K562 (cell line): ENCODE results near the gene PLXNA2. TPM values are rescaled to one million over a fixed set of nuclear protein-coding genes. Genes with fewer than 3 reads are reported as not detected.

Experiments
- ATAC-seq: fragments of 200-7000 bp; cut with Tn5 transposase; 3 replicates; pipeline ENCODE4 v1.9.1; 2020; ENCODE audit warnings: moderate library complexity
- BruUV-seq: library from RNA; stranded (reverse); fragments of 400-500 nt; replicated peaks from 2 replicates; lab custom pipeline; 2021; lab: Mats Ljungman, UMichigan
- CTCF ChIA-PET: fragments of 300-600 bp; formaldehyde crosslinking; extraction: SDS; loops from one replicate; lab custom pipeline; 2021; ENCODE audit warnings: low intra/inter-chr PET ratio; lab: Yijun Ruan, JAX
- POLR2A ChIA-PET: fragments of 300-600, 350-650 bp; sonication (Branson Sonifier 250); formaldehyde crosslinking; extraction: SDS; loops from one replicate; lab custom pipeline; 2021; ENCODE audit warnings: antibody characterized with exemption, inconsistent platforms; lab: Yijun Ruan, JAX
- DNase-seq, 4 experiments: peaks; one replicate each; pipeline versions ENCODE4 v3.0.0 to v3.0.0-alpha.2; 2011 to 2018; ENCODE audit warnings: low spot score in 3 of 4, mixed read lengths in 3 of 4; ENCODE audit errors: extremely low read depth in 1 of 4
- FAIRE-seq: peaks from 2 replicates; lab custom pipeline; 2011; peaks lifted over from hg19 to GRCh38; lab: Jason Lieb, UNC
- H2AFZ ChIP-seq: 2 replicates; pipeline ENCODE4 v1.6.0; 2011; ENCODE audit warnings: low read depth, low read length, control low read depth, inconsistent platforms
- H3K27ac ChIP-seq: fragments of 200-600 bp; 3 replicates; pipeline ENCODE4 v1.8.0; 2011; ENCODE audit warnings: low read depth, mild to moderate bottlenecking, control low read depth, inconsistent platforms, low read length, moderate library complexity, mixed read lengths; ENCODE audit errors: extremely low read depth
- H3K27me3 ChIP-seq, 2 experiments: fragments of 300-600 bp in 1 of 2; 2 replicates in 1 of 2; 3 replicates in 1 of 2; pipeline versions ENCODE4 v1.6.0 to v1.8.0; 2011; ENCODE audit warnings: inconsistent platforms in 2 of 2, low read length in 2 of 2, mild to moderate bottlenecking in 1 of 2, mixed read lengths in 1 of 2, moderate library complexity in 1 of 2; ENCODE audit not compliant: control insufficient read depth in 2 of 2, insufficient read depth in 2 of 2
- H3K36me3 ChIP-seq: fragments of 300-600 bp; 3 replicates; pipeline ENCODE4 v1.8.0; 2011; ENCODE audit warnings: mild to moderate bottlenecking, low read length, inconsistent platforms; ENCODE audit not compliant: control insufficient read depth, insufficient read depth
- H3K4me1 ChIP-seq, 2 experiments: fragments of 200-600 bp in 1 of 2; replicated peaks in 1 of 2; 2 replicates in 1 of 2; 3 replicates in 1 of 2; pipeline versions ENCODE4 v1.5.1 to v1.8.0; 2011; ENCODE audit warnings: inconsistent platforms in 2 of 2, low read length in 2 of 2, mild to moderate bottlenecking in 1 of 2, mixed read lengths in 1 of 2, moderate library complexity in 1 of 2; ENCODE audit not compliant: control insufficient read depth in 2 of 2, insufficient read depth in 2 of 2
- H3K4me2 ChIP-seq: 2 replicates; pipeline ENCODE4 v1.6.1; 2011; ENCODE audit warnings: low read length, control low read depth, inconsistent platforms, mixed read lengths; ENCODE audit not compliant: insufficient read depth
- H3K4me3 ChIP-seq: fragments of 200-600 bp; sonication (generic), shearing (Covaris generic); 2 replicates; pipeline ENCODE4 v1.5.1; 2016; ENCODE audit warnings: control low read depth, inconsistent platforms
- H3K79me2 ChIP-seq: fragments of 200-600 bp; 3 replicates; pipeline ENCODE4 v1.8.0; 2011; ENCODE audit warnings: low read length, inconsistent platforms; ENCODE audit not compliant: control insufficient read depth, insufficient read depth
- H3K9ac ChIP-seq, 2 experiments: 2 replicates each; pipeline versions ENCODE4 v1.6.0 to v1.6.1; 2011; ENCODE audit warnings: low read depth in 2 of 2, low read length in 2 of 2, control low read depth in 1 of 2, inconsistent platforms in 1 of 2, mild to moderate bottlenecking in 1 of 2, mixed read lengths in 1 of 2; ENCODE audit not compliant: insufficient read depth in 1 of 2
- H3K9me1 ChIP-seq: one replicate; pipeline ENCODE4 v1.6.0; 2011; ENCODE audit warnings: inconsistent platforms, mild to moderate bottlenecking, low read length, moderate library complexity; ENCODE audit not compliant: control insufficient read depth, insufficient read depth
- H3K9me3 ChIP-seq: replicated peaks from 2 replicates; pipeline ENCODE4 v1.5.1; 2011; ENCODE audit warnings: low read depth, low read length, inconsistent platforms; ENCODE audit not compliant: control insufficient read depth, insufficient read depth
- H4K20me1 ChIP-seq: replicated peaks from 2 replicates; pipeline ENCODE4 v1.6.1; 2011; ENCODE audit warnings: low read length, inconsistent platforms, mixed read lengths; ENCODE audit not compliant: control insufficient read depth, insufficient read depth
- BRCA1 ChIP-seq, 2 experiments: fragments of 450-650 bp in 1 of 2; sonication (generic) in 1 of 2; formaldehyde crosslinking in 1 of 2; IDR thresholded peaks; 2 replicates each; pipeline versions ENCODE4 v1.5.0 to v1.6.1; 2017 to 2020; ENCODE audit warnings: mild to moderate bottlenecking in 1 of 2, missing genetic modification reagents in 1 of 2
- BRD4 ChIP-seq: fragments of 200-600 bp; sonication (generic); IDR thresholded peaks from 2 replicates; pipeline ENCODE4 v1.6.1; 2017; ENCODE audit warnings: inconsistent platforms
- IFI16 ChIP-seq: fragments of 250-450 bp; sonication (Bioruptor Pico); IDR thresholded peaks from 2 replicates; pipeline ENCODE4 v2.1.2; 2022; ENCODE audit warnings: mild to moderate bottlenecking, inconsistent platforms
- NUFIP1 ChIP-seq: fragments of 450-650 bp; IDR thresholded peaks from 2 replicates; pipeline ENCODE4 v1.6.1; 2018; ENCODE audit not compliant: partially characterized antibody
- TAF9B ChIP-seq: fragments of 450-650 bp; IDR thresholded peaks from 2 replicates; pipeline ENCODE4 v1.6.1; 2018; ENCODE audit warnings: mild to moderate bottlenecking; ENCODE audit not compliant: partially characterized antibody
- ZNF134 ChIP-seq: fragments of 250-450 bp; sonication (Bioruptor Pico); conservative IDR thresholded peaks from 2 replicates; pipeline ENCODE4 v1.4.0; 2020
- ZNF146 ChIP-seq: IDR thresholded peaks from one replicate; pipeline ENCODE4 v1.6.1; 2018; ENCODE audit warnings: missing compliant biosample characterization; ENCODE audit not compliant: unreplicated experiment
- ZNF324 ChIP-seq: fragments of 250-450 bp; sonication (Bioruptor Pico); IDR thresholded peaks from 2 replicates; pipeline ENCODE4 v1.4.0; 2020; ENCODE audit warnings: mild to moderate bottlenecking
- WGBS: fragments of 100-300 bp; shearing (Covaris generic); methylation state at CpG from one replicate; pipeline ENCODE4 v1.1.6; 2016; ENCODE audit warnings: low coverage, mixed read lengths; ENCODE audit not compliant: insufficient coverage; ENCODE audit errors: missing lambda C conversion rate; 5-methylcytosine and 5-hydroxymethylcytosine counted together
- in situ Hi-C: fragments of 300-500 bp; cut with MboI; formaldehyde crosslinking; loops from 4 replicates; pipeline ENCODE4 v1.15.0; 2018; ENCODE audit warnings: inconsistent platforms, mixed read lengths
- intact Hi-C: fragments of 100-400 bp; cut with micrococcal nuclease; formaldehyde crosslinking; loops from 2 replicates; pipeline ENCODE4 v1.14.2; 2022
- polyA plus RNA-seq, 8 experiments: library from polyadenylated mRNA; depleted of rRNA in 4 of 8; stranded (reverse) in 5 of 8; unstranded in 3 of 8; fragments of >200 nt; fragmentation: Nextera tagmentation in 2 of 8; fragmentation: Illumina TruSeq in 1 of 8; extraction: Ambion mirVana in 2 of 8; extraction: Trizol in 1 of 8; gene quantifications; 2 replicates each; pipeline versions ENCODE4 v1.2.1 to v1.2.3, GENCODE V29; 2011 to 2014; ENCODE audit warnings: inconsistent platforms in 1 of 8, missing spikeins in 1 of 8
- total RNA-seq, 7 experiments: library from RNA; depleted of rRNA in 6 of 7; stranded (reverse); fragments of >200 nt in 6 of 7; fragmentation: Illumina TruSeq in 2 of 7; extraction: Trizol in 2 of 7; gene quantifications; 2 replicates each; pipeline versions ENCODE4 v1.2.1 to v1.2.3, GENCODE V29; 2011 to 2021; ENCODE audit warnings: low replicate concordance in 1 of 7
- TF ChIP-seq, protein P1 (sequence below): fragments of 250-450 bp; sonication (Bioruptor Pico); IDR thresholded peaks from 2 replicates; pipeline ENCODE4 v1.4.0; 2020
- TF ChIP-seq, protein P2 (sequence below): fragments of 150-350 bp; conservative IDR thresholded peaks from 2 replicates; pipeline ENCODE4 v1.6.1; 2014; ENCODE audit warnings: low read length

The PLXNA2 gene
- total and polyA plus RNA-seq, 9 of the 15 experiments (the other 6 are each of a cell fraction or from before 2014, with no cell fraction given), result 0.01 to 1.3 (median 0.32) TPM

DNA sequence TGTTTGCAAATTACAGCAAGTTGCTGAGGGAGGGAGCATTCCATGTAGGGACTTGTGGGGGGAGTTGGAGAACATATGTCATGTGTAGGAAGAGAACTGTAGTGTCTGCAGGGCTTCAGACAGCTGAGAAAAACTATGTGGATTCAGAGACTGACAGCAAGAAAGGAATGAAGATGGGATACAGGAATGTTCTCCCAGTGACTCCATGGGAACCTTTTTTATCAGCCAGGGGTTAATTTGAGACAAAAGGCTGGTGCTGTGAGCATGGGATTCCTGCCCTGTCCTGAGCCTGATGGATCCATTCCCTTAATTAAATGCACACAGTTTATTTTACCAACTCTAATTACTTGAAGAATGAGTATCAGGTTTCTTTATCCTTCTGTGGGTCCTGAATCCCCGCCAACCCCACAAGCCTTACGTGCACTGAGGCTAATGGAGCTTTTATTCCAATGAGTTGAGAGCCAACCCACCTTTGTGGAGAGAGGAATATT, 26.5 kb upstream of the PLXNA2 start:
- in situ Hi-C loops, result no loop called here
- no peak overlapping the region for H3K9ac ChIP-seq
- BruUV-seq, result no TSS peak
- 0% methylated on average over 2 of the region's 2 CpGs for WGBS
- H4K20me1 ChIP-seq, result peaks cover 6% of the 10 kb centered on the region; the same call in 1 of the 2 replicates
- H3K27ac ChIP-seq, result no peak overlapping the region
- no peak overlapping the region for H3K4me2 ChIP-seq
- no peak overlapping the region for H3K4me3 ChIP-seq
- H3K9me1 ChIP-seq, result no peaks in the 10 kb centered on the region
- H3K9me3 ChIP-seq, result no peaks in the 10 kb centered on the region
- ATAC-seq (no peak), FAIRE-seq (peak; percentile 42), DNase-seq (no peak)
- H2AFZ ChIP-seq, result no peak overlapping the region
- H3K4me1 ChIP-seq, result no peaks in the 10 kb centered on the region
- POLR2A ChIA-PET, result interaction anchor here (0.8 kb wide), 1 partner anchor 1461 kb away, joined by 3 read pairs; no protein-coding TSS in a partner anchor
- CTCF ChIA-PET, result no interaction called here
- intact Hi-C loops, result no loop called here
- peaks cover 35 to 44% of the 10 kb centered on the region in 2 experiments for H3K27me3 ChIP-seq
- H3K36me3 ChIP-seq, result no peaks in the 10 kb centered on the region
- H3K79me2 ChIP-seq, result no peaks in the 10 kb centered on the region
- no peak for TF ChIP-seq BRD4
- TF ChIP-seq, protein P1, sequence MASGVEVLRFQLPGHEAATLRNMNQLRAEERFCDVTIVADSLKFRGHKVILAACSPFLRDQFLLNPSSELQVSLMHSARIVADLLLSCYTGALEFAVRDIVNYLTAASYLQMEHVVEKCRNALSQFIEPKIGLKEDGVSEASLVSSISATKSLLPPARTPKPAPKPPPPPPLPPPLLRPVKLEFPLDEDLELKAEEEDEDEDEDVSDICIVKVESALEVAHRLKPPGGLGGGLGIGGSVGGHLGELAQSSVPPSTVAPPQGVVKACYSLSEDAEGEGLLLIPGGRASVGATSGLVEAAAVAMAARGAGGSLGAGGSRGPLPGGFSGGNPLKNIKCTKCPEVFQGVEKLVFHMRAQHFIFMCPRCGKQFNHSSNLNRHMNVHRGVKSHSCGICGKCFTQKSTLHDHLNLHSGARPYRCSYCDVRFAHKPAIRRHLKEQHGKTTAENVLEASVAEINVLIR (CRISPR knock-in tag), result no peak
- TF ChIP-seq TAF9B, result no peak
- no peak for TF ChIP-seq NUFIP1
- TF ChIP-seq, protein P2, sequence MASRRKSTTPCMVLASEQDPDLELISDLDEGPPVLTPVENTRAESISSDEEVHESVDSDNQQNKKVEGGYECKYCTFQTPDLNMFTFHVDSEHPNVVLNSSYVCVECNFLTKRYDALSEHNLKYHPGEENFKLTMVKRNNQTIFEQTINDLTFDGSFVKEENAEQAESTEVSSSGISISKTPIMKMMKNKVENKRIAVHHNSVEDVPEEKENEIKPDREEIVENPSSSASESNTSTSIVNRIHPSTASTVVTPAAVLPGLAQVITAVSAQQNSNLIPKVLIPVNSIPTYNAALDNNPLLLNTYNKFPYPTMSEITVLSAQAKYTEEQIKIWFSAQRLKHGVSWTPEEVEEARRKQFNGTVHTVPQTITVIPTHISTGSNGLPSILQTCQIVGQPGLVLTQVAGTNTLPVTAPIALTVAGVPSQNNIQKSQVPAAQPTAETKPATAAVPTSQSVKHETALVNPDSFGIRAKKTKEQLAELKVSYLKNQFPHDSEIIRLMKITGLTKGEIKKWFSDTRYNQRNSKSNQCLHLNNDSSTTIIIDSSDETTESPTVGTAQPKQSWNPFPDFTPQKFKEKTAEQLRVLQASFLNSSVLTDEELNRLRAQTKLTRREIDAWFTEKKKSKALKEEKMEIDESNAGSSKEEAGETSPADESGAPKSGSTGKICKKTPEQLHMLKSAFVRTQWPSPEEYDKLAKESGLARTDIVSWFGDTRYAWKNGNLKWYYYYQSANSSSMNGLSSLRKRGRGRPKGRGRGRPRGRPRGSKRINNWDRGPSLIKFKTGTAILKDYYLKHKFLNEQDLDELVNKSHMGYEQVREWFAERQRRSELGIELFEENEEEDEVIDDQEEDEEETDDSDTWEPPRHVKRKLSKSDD, result no peak
- no peak for TF ChIP-seq IFI16 (CRISPR knock-in tag)
- TF ChIP-seq BRCA1 (IDR thresholded peaks at IDR 0.05), result no peak
- TF ChIP-seq BRCA1 (CRISPR knock-in tag; IDR thresholded peaks at IDR 0.05), result no peak
- no peak for TF ChIP-seq ZNF146 (CRISPR knock-in tag)
- TF ChIP-seq ZNF134 (CRISPR knock-in tag), result no peak
- TF ChIP-seq ZNF324 (CRISPR knock-in tag), result no peak
